ENCODE measurements around the gene CEP41. TPM values are rescaled to one million over a fixed set of nuclear protein-coding genes. Genes with fewer than 3 reads are reported as not detected.

CEP41 gene
- total RNA-seq, 1 donor from 2014 or later, result 16.4 TPM

DNA sequence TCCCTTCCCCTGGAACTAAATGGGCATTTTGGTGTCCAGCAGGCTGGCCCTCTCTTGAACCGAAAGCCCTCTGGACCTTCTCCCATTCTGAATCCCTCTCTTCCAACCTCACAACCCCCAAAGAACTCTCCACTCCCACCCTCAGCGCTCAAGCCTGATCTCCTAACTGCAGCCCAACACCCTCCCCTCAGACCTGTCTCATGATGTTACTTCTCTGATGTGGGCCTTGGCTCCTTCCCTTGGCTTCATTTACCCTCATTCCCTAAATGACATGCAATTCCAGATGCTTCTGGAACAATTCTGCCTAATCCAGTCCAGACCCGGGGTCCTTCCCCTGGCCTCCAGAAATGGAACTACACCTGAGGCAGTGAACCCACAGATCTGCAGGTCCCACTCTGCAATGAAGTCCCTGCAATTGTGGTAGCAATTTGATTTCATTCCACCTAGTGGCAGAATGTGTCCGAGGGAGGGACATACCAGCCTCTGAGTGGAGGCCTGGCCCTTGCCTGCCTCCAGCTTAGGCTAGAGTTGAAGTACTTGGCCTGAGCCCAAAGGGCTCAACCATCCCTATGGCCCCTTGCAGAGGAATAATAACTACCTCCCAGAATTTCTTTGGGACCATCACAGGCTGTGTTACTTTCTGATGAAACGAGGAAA lies 4.1 kb upstream of the CEP41 start:
- Mint-ChIP-seq H3K27ac (ENCODE audit: unreplicated experiment) (no peak overlapping the region), H3K27me3 (ENCODE audit: unreplicated experiment) (no peaks in the 10 kb centered on the region), H3K4me3 (ENCODE audit: unreplicated experiment) (no peak overlapping the region), H3K36me3 (ENCODE audit: unreplicated experiment) (no peaks in the 10 kb centered on the region), H3K4me1 (ENCODE audit: unreplicated experiment) (peaks cover 12% of the 10 kb centered on the region), H3K9me3 (ENCODE audit: unreplicated experiment) (peaks cover 11% of the 10 kb centered on the region)
- TF ChIP-seq, protein P1, sequence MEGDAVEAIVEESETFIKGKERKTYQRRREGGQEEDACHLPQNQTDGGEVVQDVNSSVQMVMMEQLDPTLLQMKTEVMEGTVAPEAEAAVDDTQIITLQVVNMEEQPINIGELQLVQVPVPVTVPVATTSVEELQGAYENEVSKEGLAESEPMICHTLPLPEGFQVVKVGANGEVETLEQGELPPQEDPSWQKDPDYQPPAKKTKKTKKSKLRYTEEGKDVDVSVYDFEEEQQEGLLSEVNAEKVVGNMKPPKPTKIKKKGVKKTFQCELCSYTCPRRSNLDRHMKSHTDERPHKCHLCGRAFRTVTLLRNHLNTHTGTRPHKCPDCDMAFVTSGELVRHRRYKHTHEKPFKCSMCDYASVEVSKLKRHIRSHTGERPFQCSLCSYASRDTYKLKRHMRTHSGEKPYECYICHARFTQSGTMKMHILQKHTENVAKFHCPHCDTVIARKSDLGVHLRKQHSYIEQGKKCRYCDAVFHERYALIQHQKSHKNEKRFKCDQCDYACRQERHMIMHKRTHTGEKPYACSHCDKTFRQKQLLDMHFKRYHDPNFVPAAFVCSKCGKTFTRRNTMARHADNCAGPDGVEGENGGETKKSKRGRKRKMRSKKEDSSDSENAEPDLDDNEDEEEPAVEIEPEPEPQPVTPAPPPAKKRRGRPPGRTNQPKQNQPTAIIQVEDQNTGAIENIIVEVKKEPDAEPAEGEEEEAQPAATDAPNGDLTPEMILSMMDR (IDR thresholded peaks at IDR 0.05), result no peak
- DNase-seq (ENCODE audit: extremely low spot score, unreplicated experiment), result no peak

DNA sequence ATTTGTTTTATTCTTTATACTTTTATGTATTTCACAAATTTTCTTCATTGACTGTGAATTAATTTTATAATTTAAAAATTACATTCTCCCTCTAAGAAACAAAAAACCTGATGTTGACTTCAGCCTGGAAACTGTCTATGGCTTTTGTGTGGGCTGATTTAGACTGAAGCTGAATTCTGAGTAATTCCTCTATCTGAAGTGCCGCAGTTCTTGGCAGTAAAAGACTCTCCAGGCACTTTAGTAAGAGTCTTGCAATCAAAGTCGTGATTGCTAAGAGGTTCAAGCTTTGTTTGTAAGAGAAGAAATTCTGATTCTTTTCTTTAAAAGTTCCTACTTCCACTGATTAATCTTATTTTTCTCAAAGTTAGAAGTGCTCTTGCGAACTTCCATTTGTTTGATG lies 3.4 kb upstream of the CEP41 start:
- peaks cover 11% of the 10 kb centered on the region for H3K9me3 Mint-ChIP-seq (ENCODE audit: unreplicated experiment)
- H3K4me3 Mint-ChIP-seq (ENCODE audit: unreplicated experiment), result no peak overlapping the region
- TF ChIP-seq, protein P1 (IDR thresholded peaks at IDR 0.05), result no peak
- no peak for DNase-seq (ENCODE audit: extremely low spot score, unreplicated experiment)
- peaks cover 18% of the 10 kb centered on the region for H3K4me1 Mint-ChIP-seq (ENCODE audit: unreplicated experiment)
- no peak overlapping the region for H3K27ac Mint-ChIP-seq (ENCODE audit: unreplicated experiment)
- no peaks in the 10 kb centered on the region for H3K36me3 Mint-ChIP-seq (ENCODE audit: unreplicated experiment)
- no peaks in the 10 kb centered on the region for H3K27me3 Mint-ChIP-seq (ENCODE audit: unreplicated experiment)

DNA sequence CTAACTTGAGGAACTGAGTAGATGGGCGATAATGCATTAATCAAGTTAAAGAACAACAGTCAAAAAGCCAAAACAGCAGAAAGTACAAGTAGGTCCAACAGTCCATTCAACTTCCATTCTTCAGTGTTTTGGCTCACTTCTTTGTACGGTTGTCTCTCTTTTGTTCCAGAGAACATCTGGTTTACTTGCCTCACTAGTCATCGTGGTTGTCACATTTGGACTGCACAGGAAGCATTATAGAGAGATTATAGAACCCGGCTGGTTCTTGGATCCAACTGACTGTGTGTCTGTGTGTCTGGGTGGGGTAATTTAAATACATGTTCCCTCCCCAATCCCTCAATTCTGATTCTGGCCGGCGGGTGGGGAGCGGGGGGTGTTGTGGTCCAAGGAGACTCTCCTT lies 1.8 kb upstream of the CEP41 start:
- Mint-ChIP-seq H3K4me3 (ENCODE audit: unreplicated experiment) (no peak overlapping the region), H3K27ac (ENCODE audit: unreplicated experiment) (no peak overlapping the region), H3K9me3 (ENCODE audit: unreplicated experiment) (peaks cover 3% of the 10 kb centered on the region), H3K4me1 (ENCODE audit: unreplicated experiment) (peaks cover 18% of the 10 kb centered on the region), H3K36me3 (ENCODE audit: unreplicated experiment) (no peaks in the 10 kb centered on the region), H3K27me3 (ENCODE audit: unreplicated experiment) (no peaks in the 10 kb centered on the region)
- no peak for DNase-seq (ENCODE audit: extremely low spot score, unreplicated experiment)
- TF ChIP-seq, protein P1 (IDR thresholded peaks at IDR 0.05), result no peak

DNA sequence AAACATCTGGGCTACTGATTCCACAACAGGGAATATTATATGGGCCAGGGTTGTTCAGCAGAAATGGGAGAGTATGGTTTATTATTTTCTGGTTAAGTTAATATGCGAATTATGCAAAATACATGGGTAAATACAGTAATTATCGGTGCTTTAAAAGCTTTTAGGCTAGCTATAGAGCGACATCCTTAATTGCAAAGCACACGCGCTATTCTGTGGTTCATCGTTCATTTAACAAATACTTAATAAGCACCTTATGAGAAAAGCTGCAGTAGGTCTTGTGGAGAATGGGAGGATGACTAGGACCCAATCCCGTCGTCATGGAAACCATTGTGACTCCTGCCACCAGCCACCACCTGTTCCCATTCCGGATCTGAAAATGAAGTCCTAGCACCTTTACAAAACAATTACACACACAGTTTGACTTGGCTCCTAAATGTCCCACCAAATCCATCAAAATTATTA lies 623 bp upstream of the CEP41 start:
- Mint-ChIP-seq H3K36me3 (ENCODE audit: unreplicated experiment) (no peaks in the 10 kb centered on the region), H3K9me3 (ENCODE audit: unreplicated experiment) (no peaks in the 10 kb centered on the region), H3K4me1 (ENCODE audit: unreplicated experiment) (peaks cover 18% of the 10 kb centered on the region), H3K4me3 (ENCODE audit: unreplicated experiment) (peak overlapping the region; percentile 98), H3K27me3 (ENCODE audit: unreplicated experiment) (no peaks in the 10 kb centered on the region), H3K27ac (ENCODE audit: unreplicated experiment) (peak overlapping the region; percentile 99)
- TF ChIP-seq, protein P1 (IDR thresholded peaks at IDR 0.05), result no peak
- no peak for DNase-seq (ENCODE audit: extremely low spot score, unreplicated experiment)

DNA sequence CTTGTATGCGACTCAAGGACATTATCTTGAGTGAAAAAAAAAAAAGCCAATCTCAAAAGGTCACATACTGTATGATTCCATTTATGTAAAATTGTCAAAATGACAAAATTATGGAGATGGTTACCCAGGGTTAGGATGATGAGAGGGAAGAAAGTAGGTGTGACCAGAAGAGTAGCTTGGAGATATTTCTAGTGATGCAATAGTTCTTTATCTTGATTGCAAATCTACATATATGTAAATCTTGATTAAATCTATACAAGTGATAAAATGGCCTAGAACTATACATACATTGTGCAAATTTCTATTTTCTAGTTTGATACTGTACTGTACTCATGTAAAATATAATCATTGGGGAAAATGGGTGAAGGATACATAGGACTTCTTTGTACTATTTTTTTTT lies 4.6 kb downstream of the CEP41 start:
- TF ChIP-seq, protein P1 (IDR thresholded peaks at IDR 0.05), result no peak
- H3K27me3 Mint-ChIP-seq (ENCODE audit: unreplicated experiment), result no peaks in the 10 kb centered on the region
- H3K27ac Mint-ChIP-seq (ENCODE audit: unreplicated experiment), result no peak overlapping the region
- no peak overlapping the region for H3K4me3 Mint-ChIP-seq (ENCODE audit: unreplicated experiment)
- H3K9me3 Mint-ChIP-seq (ENCODE audit: unreplicated experiment), result no peaks in the 10 kb centered on the region
- DNase-seq (ENCODE audit: extremely low spot score, unreplicated experiment), result no peak
- H3K4me1 Mint-ChIP-seq (ENCODE audit: unreplicated experiment), result peaks cover 17% of the 10 kb centered on the region
- peaks cover 1% of the 10 kb centered on the region for H3K36me3 Mint-ChIP-seq (ENCODE audit: unreplicated experiment)
